ENCODE data around the gene CD80.

DNA sequence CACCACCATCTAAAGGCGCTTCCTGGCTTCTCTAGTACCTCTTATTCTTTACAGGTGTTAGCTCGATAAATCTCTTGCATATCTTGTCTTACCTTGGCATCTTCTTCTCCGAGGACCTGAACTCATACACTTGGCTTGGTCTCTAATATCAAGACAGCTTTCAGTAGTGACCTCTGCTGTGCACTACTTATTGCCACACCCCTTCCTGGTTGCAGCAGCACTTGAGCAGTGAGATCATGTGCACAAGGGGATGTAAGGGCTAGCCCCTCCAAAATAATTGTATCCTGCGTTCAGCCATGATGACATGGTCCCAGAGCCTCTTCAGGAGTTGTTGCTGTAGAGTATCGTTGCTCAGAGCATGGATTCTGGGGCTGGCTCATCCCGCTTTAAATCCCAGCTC, 37.0 kb upstream of the CD80 start:
- TF ChIP-seq TOX (CRISPR knock-in tag; IDR thresholded peaks at IDR 0.05; ENCODE audit: borderline replicate concordance), result no peak
- TF ChIP-seq ARNTL (CRISPR knock-in tag; IDR thresholded peaks at IDR 0.05; ENCODE audit: borderline replicate concordance, low read depth), result no peak
- no peak for TF ChIP-seq RARB (CRISPR knock-in tag; IDR thresholded peaks at IDR 0.05)
- TF ChIP-seq, protein P1, sequence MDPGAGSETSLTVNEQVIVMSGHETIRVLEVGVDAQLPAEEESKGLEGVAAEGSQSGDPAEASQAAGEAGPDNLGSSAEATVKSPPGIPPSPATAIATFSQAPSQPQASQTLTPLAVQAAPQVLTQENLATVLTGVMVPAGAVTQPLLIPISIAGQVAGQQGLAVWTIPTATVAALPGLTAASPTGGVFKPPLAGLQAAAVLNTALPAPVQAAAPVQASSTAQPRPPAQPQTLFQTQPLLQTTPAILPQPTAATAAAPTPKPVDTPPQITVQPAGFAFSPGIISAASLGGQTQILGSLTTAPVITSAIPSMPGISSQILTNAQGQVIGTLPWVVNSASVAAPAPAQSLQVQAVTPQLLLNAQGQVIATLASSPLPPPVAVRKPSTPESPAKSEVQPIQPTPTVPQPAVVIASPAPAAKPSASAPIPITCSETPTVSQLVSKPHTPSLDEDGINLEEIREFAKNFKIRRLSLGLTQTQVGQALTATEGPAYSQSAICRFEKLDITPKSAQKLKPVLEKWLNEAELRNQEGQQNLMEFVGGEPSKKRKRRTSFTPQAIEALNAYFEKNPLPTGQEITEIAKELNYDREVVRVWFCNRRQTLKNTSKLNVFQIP (CRISPR knock-in tag; IDR thresholded peaks at IDR 0.05; ENCODE audit: borderline replicate concordance, low read depth), result no peak
